ENCODE measurements around the gene BNIP5. TPM values are rescaled to one million over a fixed set of nuclear protein-coding genes. Genes with fewer than 3 reads are reported as not detected.

BNIP5 gene
- total and polyA plus RNA-seq, 9 donors, result 0.01 to 1.4 (median 0.12) TPM; not detected in 4

- Histone ChIP-seq H3K4me3 (no peak overlapping the region), H3K9me3 (no peaks in the 10 kb centered on the region), H3K27ac (no peak overlapping the region), H3K27me3 (no peaks in the 10 kb centered on the region), H3K36me3 (no peaks in the 10 kb centered on the region), H3K4me1 (ENCODE audit: insufficient read depth) (no peaks in the 10 kb centered on the region)
- DNase-seq, result no peak
- 80 to 87% (median 84%) methylated on average over 6 of the region's 6 CpGs for WGBS, 3 donors
- no peak for TF ChIP-seq CTCF (IDR thresholded peaks at IDR 0.05)
- TF ChIP-seq POLR2A (IDR thresholded peaks at IDR 0.05), result no peak
- no peak for TF ChIP-seq EP300 (IDR thresholded peaks at IDR 0.05)
- intact Hi-C loops (cut with DNase I), result no loop called here
Observed at GRCh38 chr6:36318690-36319435, 17.8 kb downstream of the BNIP5 start.

GRCh38 chr6:36317623-36318022, 19.1 kb downstream of the BNIP5 start:
- Histone ChIP-seq H3K4me1 (ENCODE audit: insufficient read depth) (no peaks in the 10 kb centered on the region), H3K27me3 (no peaks in the 10 kb centered on the region), H3K36me3 (no peaks in the 10 kb centered on the region), H3K27ac (no peak overlapping the region), H3K4me3 (no peak overlapping the region), H3K9me3 (no peaks in the 10 kb centered on the region)
- 92 to 97% (median 92%) methylated on average over 2 of the region's 2 CpGs for WGBS, 3 donors
- intact Hi-C loops (cut with DNase I), result no loop called here
- TF ChIP-seq POLR2A (IDR thresholded peaks at IDR 0.05) (no peak), CTCF (IDR thresholded peaks at IDR 0.05) (no peak), EP300 (IDR thresholded peaks at IDR 0.05) (no peak)
- no peak for DNase-seq

GRCh38 chr6:36315921-36316320, 20.8 kb downstream of the BNIP5 start:
- H3K36me3 ChIP-seq, result no peaks in the 10 kb centered on the region
- WGBS, 3 donors, result 82 to 90% (median 82%) methylated on average over 5 of the region's 5 CpGs
- DNase-seq, result no peak
- H3K27ac ChIP-seq, result no peak overlapping the region
- H3K4me1 ChIP-seq (ENCODE audit: insufficient read depth), result no peaks in the 10 kb centered on the region
- no peak overlapping the region for H3K4me3 ChIP-seq
- H3K27me3 ChIP-seq, result no peaks in the 10 kb centered on the region
- H3K9me3 ChIP-seq, result no peaks in the 10 kb centered on the region
- no peak for TF ChIP-seq EP300 (IDR thresholded peaks at IDR 0.05)
- no peak for TF ChIP-seq CTCF (IDR thresholded peaks at IDR 0.05)
- no peak for TF ChIP-seq POLR2A (IDR thresholded peaks at IDR 0.05)
- intact Hi-C loops (cut with DNase I), result no loop called here

- WGBS, 3 donors, result 84 to 87% (median 86%) methylated on average over 3 of the region's 3 CpGs
- H3K27me3 ChIP-seq, result no peaks in the 10 kb centered on the region
- H3K27ac ChIP-seq, result no peak overlapping the region
- H3K4me1 ChIP-seq (ENCODE audit: insufficient read depth), result no peaks in the 10 kb centered on the region
- no peaks in the 10 kb centered on the region for H3K36me3 ChIP-seq
- H3K4me3 ChIP-seq, result no peak overlapping the region
- intact Hi-C loops (cut with DNase I), result no loop called here
- TF ChIP-seq POLR2A (IDR thresholded peaks at IDR 0.05) (no peak), EP300 (IDR thresholded peaks at IDR 0.05) (no peak), CTCF (IDR thresholded peaks at IDR 0.05) (no peak)
- DNase-seq, result no peak
- H3K9me3 ChIP-seq, result no peaks in the 10 kb centered on the region
Observed at GRCh38 chr6:36314221-36315014, 22.3 kb downstream of the BNIP5 start.

Measured in ovary (tissue), 9 donors.